ENCODE results near the gene GLS. TPM values are rescaled to one million over a fixed set of nuclear protein-coding genes. Genes with fewer than 3 reads are reported as not detected.
"Not testable (repeated sequence)": the region's sequence is repeated elsewhere in the genome, so short reads cannot be mapped to it uniquely, and the experiment has no call there.

Gene GLS
- total RNA-seq, 1 experiment from 2014 or later, result 118 TPM

DNA sequence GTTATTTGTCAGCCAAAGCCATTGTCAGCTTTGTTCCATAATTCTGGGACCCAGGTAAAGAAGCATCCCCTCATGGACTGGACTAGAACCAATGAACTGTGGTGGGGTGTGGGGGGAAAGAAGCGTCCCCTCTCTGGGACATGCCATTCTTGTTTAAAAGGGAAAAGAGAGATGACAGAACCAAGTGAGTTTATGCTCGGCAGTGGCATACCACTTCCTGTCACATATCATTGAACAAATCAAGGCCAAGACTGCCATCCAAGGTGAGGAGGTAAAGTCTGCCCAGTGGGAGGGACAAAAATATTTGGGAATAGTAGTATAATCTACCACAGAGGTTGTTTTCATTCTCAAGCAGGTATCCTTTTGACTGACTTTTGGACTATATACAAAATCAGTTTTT, 4.7 kb upstream of the GLS start:
- Histone ChIP-seq H3K9me3 (no peaks in the 10 kb centered on the region), H3K27me3 (no peaks in the 10 kb centered on the region), H3K36me3 (no peaks in the 10 kb centered on the region), H3K4me3 (no peak overlapping the region)
- no peak for DNase-seq

DNA sequence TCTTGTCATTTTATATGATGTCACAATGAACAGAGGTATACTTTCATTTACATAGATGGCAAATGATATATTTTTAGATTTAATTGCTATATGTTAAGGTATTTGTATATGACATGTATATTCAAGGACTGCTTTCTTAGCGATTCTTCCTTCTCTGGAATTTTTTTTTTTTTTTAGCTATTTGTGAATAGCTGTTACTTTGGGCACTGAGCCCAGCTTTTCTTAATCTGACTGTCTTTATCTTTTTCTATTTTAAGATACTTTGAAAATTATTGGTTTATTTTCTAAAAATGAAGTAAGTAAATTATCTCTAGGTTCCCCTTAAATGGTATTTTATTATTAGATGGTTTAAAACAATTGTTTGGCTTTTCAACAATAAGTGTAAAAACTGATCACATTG, 4.0 kb upstream of the GLS start:
- Histone ChIP-seq H3K27me3 (no peaks in the 10 kb centered on the region), H3K4me3 (no peak overlapping the region), H3K9me3 (no peaks in the 10 kb centered on the region), H3K36me3 (peaks cover 1% of the 10 kb centered on the region; the same call in 1 of the 2 replicates)
- DNase-seq, result no peak

DNA sequence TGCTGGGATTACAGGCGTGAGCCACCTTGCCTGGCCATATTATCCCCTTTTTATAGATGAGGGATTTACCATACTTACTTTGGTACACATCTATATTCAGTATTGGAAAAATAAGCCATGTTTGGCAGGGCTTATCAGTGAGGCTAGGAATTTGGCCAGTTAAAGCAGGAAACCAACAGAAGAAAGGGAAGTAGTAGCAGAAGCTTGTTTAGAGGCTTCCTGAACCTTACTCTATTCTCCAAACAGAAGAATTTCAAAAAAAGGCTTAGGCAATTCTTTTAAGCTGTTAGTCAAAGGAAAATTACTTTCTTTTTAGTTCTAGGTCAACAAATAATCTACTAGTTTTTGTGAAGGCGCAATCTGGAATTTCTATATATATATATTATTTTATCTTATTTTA, 3.2 kb upstream of the GLS start:
- H3K36me3 ChIP-seq, result peaks cover 9% of the 10 kb centered on the region
- H3K4me3 ChIP-seq, result no peak overlapping the region
- no peak for DNase-seq
- no peaks in the 10 kb centered on the region for H3K27me3 ChIP-seq
- H3K9me3 ChIP-seq, result no peaks in the 10 kb centered on the region

DNA sequence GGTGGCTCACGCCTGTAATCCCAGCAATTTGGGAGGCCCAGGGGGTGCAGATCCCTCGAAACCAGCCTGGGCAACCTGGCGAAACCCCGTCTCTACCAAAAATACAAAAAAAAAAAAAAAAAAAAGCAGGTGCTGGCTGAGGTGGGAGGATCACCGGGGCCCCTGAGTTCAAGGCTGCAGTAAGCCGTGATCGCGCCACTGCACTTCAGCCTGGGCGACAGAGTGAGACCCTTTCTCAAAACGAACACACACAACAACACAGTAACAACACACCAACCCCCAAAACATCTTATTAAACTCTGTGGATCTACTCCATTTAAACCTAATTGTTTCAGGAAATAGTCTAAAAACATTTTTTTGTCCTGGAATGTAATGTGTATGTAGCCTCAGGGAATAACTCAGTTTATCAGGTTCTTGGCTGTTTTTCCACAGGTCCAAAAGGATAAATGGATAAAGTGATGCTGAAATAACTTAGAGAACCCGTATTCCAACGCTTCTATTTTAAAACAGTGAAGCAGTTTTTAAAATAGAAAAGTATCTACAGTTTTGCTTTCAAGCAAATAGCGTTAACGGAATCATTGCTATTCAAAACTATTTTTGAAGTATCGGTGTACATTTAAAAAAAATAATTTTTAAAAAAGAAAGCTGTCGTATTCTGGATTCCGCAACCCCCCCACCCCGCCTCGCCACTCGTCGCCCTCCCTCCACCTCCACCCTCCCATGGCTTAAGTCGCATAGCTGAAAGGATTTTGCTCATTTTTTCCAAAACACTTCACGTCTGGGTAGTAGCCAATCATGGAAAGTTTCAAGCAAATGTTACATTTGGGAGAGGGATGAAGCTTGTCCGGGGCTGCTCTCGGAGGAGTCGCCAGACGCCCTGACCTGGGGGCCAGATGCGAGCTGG, 895 bp upstream of the GLS start:
- DNase-seq, result no peak

DNA sequence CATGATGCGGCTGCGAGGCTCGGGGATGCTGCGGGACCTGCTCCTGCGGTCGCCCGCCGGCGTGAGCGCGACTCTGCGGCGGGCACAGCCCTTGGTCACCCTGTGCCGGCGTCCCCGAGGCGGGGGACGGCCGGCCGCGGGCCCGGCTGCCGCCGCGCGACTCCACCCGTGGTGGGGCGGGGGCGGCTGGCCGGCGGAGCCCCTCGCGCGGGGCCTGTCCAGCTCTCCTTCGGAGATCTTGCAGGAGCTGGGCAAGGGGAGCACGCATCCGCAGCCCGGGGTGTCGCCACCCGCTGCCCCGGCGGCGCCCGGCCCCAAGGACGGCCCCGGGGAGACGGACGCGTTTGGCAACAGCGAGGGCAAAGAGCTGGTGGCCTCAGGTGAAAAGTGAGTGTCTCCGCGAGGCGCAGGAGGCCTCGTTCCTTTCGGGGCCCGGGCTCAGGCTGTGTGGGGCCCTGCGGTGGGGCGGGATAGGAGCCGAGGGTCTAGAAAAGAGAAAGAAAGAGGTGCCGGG, 520 bp downstream of the GLS start:
- peaks cover 45% of the 10 kb centered on the region for H3K36me3 ChIP-seq
- no peaks in the 10 kb centered on the region for H3K27me3 ChIP-seq

More for the DNA sequence above, 895 bp upstream of the GLS start:
- Histone ChIP-seq H3K27me3 (no peaks in the 10 kb centered on the region), H3K36me3 (peaks cover 32% of the 10 kb centered on the region), H3K4me3 (peak overlapping the region; percentile 65), H3K9me3 (no peaks in the 10 kb centered on the region)

DNA sequence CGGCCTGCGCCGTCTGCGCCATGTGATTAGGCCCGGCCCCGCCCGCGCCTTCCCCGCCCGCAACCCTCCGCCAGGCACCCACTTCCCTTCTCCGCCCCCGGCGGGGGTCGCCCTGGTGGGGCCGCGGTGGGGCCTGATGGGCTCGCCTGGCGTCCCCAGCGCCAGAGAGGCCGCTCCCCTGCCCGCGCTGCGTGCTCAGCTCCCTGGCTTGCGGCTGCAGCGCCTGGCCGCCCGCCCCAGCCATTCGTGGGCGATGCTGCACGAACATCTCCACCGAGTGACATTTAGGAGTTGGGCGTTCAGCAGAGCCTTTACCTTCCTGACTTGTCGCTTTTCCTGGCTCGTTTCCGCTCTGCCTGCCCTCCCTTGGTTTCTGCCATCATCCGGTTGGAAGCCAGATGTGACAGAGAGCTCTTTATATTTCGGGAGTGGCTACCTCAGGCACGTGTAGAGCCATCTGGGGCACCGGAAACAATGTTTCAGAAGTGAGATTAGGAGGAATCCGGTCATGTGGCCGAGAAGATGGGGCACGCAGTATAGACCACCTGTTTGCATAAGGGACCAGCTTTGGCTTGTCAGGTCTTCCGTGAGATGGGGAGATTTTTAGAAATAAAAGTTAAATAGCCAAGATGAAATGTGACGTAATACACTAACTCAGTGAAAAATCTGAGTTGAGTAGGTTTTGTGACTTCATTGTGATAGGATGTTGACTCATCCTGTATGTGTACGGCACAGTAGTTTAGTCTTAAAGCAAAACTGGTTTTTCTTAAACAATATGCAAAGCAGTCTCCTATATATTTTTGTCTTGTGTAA, 1.2 kb downstream of the GLS start:
- Histone ChIP-seq H3K27me3 (no peaks in the 10 kb centered on the region), H3K36me3 (peaks cover 49% of the 10 kb centered on the region), H3K9me3 (no peaks in the 10 kb centered on the region), H3K4me3 (peak overlapping the region; percentile 65)
- DNase-seq, result peak; percentile 63

More for the DNA sequence above, 520 bp downstream of the GLS start:
- Histone ChIP-seq H3K9me3 (no peaks in the 10 kb centered on the region), H3K4me3 (peak overlapping the region; percentile 65)
- DNase-seq, result no peak

DNA sequence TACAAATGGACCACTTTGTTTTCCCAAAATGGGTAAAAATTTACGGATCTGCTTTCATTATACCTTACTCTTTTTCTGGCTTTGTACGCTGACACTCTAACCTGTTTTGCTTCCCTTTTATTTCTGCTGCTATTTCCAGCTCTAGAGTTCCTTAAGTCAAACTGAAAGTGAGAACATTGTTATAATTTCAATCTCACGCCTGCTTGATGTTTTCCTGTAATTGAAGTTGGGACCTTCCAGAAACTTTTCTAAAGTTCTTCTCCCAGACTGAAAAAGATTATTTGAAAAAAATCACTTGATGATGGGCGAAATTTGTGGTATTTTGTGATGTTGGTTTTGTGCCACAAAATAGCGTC, 1.8 kb downstream of the GLS start:
- H3K27me3 ChIP-seq, result no peaks in the 10 kb centered on the region

DNA sequence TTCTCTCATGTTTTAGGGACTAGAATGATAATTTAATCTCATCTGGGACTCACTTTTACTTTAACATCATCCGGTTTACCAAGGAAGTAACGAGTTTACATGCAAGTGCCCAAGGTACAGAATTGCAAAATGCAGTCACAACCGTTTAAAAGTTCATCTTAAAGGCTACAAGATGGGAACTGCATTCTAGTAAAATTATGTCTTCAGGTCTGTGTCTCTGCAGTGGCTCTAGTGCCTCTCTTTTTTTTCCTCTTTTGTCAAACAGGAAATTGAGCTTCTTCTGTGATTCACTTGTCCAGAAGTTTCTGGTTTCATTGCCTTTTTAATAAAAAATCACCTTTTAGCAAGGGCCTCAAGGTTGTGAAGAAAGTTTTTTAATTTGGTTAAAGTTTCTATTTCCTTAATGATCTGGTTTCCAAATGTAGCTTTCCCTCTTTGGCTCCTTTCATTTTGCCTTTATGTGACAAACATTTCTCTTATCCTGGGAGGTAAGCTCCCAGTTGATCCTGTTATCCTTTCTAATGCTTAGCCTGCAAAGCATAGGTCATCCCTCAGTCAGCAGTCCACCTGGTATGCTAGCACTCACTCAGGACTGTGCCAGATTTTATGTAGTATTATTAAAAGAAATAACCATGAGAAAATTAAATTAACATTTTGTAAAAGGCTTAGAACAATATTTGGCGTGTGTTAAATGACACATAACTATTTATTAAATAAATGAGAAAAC, 2.4 kb downstream of the GLS start:
- peaks cover 59% of the 10 kb centered on the region for H3K36me3 ChIP-seq
- no peak for DNase-seq
- no peaks in the 10 kb centered on the region for H3K27me3 ChIP-seq
- H3K9me3 ChIP-seq, result no peaks in the 10 kb centered on the region
- H3K4me3 ChIP-seq, result peak overlapping the region; percentile 65

More for the DNA sequence above, 1.8 kb downstream of the GLS start:
- no peaks in the 10 kb centered on the region for H3K9me3 ChIP-seq
- no peak for DNase-seq
- peaks cover 53% of the 10 kb centered on the region for H3K36me3 ChIP-seq
- H3K4me3 ChIP-seq, result peak overlapping the region; percentile 65

DNA sequence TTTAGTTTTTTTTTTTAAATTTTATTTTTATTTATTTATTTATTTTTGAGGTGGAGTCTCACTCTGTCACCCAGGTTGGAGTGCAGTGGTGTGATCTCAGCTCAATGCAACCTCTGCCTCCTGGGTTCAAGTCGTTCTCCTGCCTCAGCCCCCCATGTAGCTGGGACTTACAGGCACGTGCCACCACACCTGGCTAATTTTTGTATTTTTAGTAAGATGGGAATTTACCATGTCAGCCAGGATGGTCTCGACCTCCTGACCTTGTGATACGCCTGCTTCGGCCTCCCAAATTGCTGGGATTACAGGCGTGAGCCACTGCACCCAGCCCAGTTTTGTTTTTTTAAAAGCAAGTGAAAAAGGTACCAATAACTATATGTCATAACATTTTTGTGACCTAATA, 5.2 kb downstream of the GLS start:
- H3K36me3 ChIP-seq, result peaks cover 86% of the 10 kb centered on the region
- H3K9me3 ChIP-seq, H3K27me3 ChIP-seq, DNase-seq: not testable (repeated sequence)
- peak overlapping the region; percentile 65 for H3K4me3 ChIP-seq

DNA sequence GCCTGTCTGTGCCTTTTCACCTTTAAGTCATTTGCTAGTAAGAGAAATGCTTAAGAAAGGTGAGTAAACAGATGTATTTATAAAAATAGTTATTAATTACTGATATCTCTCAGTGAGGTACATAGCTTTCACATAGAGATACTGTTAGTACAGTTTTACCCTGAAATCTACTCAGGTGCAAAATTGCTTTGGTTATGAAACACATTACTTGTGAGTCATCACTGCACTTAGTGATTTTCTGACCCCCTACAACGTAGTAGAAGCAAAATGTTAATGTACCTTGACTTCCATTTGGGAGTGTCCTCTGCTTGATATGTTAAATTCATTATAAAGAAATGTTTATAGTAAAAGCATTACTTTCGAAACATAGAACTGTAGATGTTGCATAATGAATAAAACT, 6.5 kb downstream of the GLS start:
- Histone ChIP-seq H3K27me3 (no peaks in the 10 kb centered on the region), H3K4me3 (no peak overlapping the region), H3K36me3 (peaks cover 91% of the 10 kb centered on the region), H3K9me3 (no peaks in the 10 kb centered on the region)
- no peak for DNase-seq

DNA sequence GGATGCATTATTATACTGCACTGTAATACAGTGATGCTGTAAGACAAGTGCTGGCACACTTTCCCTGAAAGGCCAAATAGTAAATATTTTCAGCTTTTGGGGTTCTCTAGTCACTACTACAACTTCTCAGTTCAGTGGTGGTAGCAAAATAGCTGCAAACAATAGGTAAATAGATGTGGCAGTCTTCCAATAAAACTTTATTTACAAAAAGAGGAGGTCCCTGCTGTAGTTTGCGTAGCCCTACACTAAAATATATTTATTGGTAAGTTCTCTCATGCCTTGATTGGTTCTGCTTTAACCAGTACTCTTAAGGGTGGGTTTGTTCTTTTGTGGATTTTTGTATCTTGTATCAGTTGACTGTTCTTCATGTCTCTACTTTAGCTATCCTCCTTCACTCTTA, 7.8 kb downstream of the GLS start:
- peaks cover 91% of the 10 kb centered on the region for H3K36me3 ChIP-seq
- no peak overlapping the region for H3K4me3 ChIP-seq
- DNase-seq, result no peak
- no peaks in the 10 kb centered on the region for H3K27me3 ChIP-seq
- no peaks in the 10 kb centered on the region for H3K9me3 ChIP-seq

DNA sequence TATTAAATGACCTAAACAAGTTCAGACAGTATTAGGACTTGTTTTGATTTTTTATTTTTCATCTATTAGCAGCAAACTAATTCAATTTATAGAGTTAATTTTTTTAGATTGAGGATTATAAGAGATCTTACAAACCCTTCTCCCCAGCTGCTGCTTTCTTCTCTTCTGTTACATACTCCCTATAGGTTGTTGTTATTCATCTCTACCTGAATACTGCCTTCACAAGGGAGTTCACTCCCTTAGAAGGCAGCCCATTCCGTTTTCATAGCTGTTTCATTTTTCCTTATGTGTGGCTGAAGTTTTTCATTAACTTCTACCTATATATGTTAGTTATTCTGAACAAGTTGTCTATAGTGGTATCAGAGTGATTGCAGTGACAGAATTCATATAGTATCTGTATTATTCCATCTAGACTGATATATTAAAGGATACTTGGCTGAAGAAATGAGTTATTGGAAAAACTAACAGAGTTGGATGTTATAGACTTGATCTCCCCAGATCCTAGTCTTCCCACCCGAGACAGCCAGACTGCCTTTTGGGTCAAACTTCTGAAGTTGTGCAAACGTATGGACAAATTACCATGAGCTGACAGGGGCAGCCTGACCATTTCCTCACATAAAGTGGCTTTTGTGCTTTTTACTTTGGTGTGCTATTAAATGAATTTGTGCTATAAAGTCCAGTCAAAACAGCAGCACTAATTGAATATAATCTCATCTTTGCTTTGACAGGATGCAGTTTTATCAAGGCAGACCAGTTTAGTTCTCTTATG, 8.7 kb downstream of the GLS start:
- Histone ChIP-seq H3K4me3 (no peak overlapping the region), H3K36me3 (peaks cover 91% of the 10 kb centered on the region), H3K9me3 (no peaks in the 10 kb centered on the region), H3K27me3 (no peaks in the 10 kb centered on the region)
- DNase-seq, result no peak

DNA sequence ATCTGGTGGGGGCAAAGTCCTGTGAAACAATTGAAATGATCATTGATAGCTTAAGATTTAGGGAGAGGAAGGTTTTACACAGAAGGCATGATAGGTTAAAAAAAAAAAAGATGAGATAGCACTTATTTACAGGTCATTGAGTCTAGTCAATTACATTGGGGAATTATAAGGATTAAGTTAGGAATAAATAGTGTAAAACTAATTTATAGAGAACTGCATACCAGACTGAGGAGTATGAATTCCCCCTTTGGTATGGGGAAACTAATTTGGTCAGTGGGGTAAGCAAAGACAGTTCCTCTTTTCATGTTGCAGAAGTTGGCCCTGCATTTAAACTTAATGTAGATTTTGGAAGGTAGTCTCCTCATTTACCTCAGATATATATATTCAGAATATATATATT, 10.8 kb downstream of the GLS start:
- no peak for DNase-seq
- Histone ChIP-seq H3K27me3 (no peaks in the 10 kb centered on the region), H3K36me3 (peaks cover 92% of the 10 kb centered on the region), H3K4me3 (no peak overlapping the region), H3K9me3 (no peaks in the 10 kb centered on the region)

DNA sequence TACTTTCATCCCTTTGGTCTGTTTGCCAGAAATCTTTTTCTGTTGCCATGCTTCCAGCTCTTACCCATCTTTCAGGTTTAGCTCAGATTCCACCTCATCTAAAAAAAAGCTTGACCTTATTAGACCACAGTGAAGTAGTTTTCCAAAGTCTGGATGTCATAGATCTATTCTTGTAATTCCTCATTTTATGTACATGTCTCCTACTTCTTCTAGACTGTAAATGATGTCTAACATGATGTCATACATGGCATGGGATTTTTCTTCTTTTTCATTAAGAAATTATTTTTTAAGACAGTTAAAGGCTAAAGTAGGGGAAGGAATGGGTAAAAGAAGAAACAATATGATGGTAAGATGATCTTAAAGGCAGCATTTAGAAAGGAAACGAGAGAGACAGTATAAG, 11.3 kb downstream of the GLS start:
- H3K4me3 ChIP-seq, result no peak overlapping the region
- no peaks in the 10 kb centered on the region for H3K9me3 ChIP-seq
- peaks cover 94% of the 10 kb centered on the region for H3K36me3 ChIP-seq
- no peaks in the 10 kb centered on the region for H3K27me3 ChIP-seq
- DNase-seq, result no peak

DNA sequence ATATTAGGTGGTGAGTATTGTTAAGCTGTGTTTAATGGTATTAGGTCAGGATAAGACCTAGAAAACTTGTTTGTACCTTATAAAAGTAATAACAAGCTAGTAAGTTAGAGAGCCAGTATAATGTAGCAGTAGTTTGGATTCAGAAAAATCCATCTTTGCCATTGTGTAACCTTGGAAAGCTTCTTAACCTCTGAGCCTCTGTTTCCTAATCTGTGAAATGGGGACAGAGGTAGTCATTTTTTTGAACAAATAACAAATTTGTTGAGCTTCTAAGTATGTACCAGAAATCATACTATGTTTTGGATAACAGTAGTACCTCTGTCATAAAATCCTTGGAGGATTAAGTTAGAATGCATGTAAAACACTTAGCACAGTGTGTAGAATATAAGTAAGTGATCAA, 12.5 kb downstream of the GLS start:
- Histone ChIP-seq H3K4me3 (no peak overlapping the region), H3K27me3 (no peaks in the 10 kb centered on the region), H3K36me3 (peaks cover 96% of the 10 kb centered on the region), H3K9me3 (no peaks in the 10 kb centered on the region)
- no peak for DNase-seq

DNA sequence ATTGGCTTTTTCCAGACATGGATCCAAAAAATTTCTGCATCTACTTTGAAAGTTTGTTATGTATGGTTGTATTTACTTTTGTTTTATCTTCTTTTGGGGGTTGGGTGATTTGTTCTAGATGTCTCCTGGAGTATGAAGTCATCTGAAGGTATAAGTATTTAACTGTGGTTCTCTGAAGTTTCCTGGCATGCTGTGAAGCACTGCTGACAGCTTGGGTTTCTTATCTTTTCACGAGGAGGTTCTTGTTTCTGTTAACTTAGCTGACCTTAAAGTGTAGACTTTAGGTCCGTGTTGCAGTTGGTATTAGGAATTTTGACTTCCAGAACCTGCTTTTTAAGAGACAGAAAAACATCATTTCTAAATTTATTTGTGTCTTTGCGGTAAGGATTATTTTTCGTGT, 15.9 kb downstream of the GLS start:
- no peak for DNase-seq
- Histone ChIP-seq H3K36me3 (peaks cover 99% of the 10 kb centered on the region), H3K4me3 (no peak overlapping the region), H3K27me3 (no peaks in the 10 kb centered on the region), H3K9me3 (no peaks in the 10 kb centered on the region)
